WTC11 (cell line): Measurements from ENCODE around the gene OPCML. TPM values are rescaled to one million over a fixed set of nuclear protein-coding genes. Genes with fewer than 3 reads are reported as not detected.

Experiments
- ATAC-seq: fragments of 200-7000 bp; cut with Tn5 transposase; 2 replicates; pipeline ENCODE4 v1.10.0; 2021; ENCODE audit warnings: mild to moderate bottlenecking, moderate library complexity
- CTCF ChIA-PET: fragments of 300-600 bp; sonication (Branson Sonifier 250); formaldehyde crosslinking; loops from one replicate; lab custom pipeline; 2021; ENCODE audit warnings: antibody characterized with exemption; lab: Charles Lee
- POLR2A ChIA-PET: fragments of 350-600 bp; sonication (Branson Sonifier 250); formaldehyde crosslinking; loops from one replicate; lab custom pipeline; 2021; ENCODE audit warnings: antibody characterized with exemption; lab: Charles Lee
- DNase-seq: peaks from one replicate; pipeline ENCODE4 v3.0.0; 2021; ENCODE audit warnings: low spot score
- H3K27ac Mint-ChIP-seq: 2 replicates; pipeline ENCODE4 v1.8.0; 2021; ENCODE audit warnings: mixed read lengths
- H3K27me3 Mint-ChIP-seq: 2 replicates; pipeline ENCODE4 v1.8.0; 2021; ENCODE audit warnings: low read depth, mild to moderate bottlenecking, moderate library complexity, mixed read lengths
- H3K36me3 Mint-ChIP-seq: 2 replicates; pipeline ENCODE4 v1.8.0; 2021; ENCODE audit warnings: mixed read lengths
- H3K4me1 Mint-ChIP-seq: 2 replicates; pipeline ENCODE4 v1.8.0; 2022; ENCODE audit warnings: mixed read lengths
- H3K4me3 Mint-ChIP-seq: 2 replicates; pipeline ENCODE4 v1.8.0; 2021; ENCODE audit warnings: mild to moderate bottlenecking, moderate library complexity, mixed read lengths
- H3K9me3 Mint-ChIP-seq: 2 replicates; pipeline ENCODE4 v1.8.0; 2021; ENCODE audit warnings: mixed read lengths
- CREM ChIP-seq: sonication (generic); formaldehyde crosslinking; IDR thresholded peaks from 2 replicates; pipeline ENCODE4 v1.8.1; 2022; ENCODE audit warnings: mild to moderate bottlenecking, missing genetic modification reagents, moderate library complexity
- FOXP1 ChIP-seq: sonication (generic); formaldehyde crosslinking; IDR thresholded peaks from 2 replicates; pipeline ENCODE4 v1.8.0; 2022; ENCODE audit warnings: missing genetic modification reagents, mild to moderate bottlenecking, moderate library complexity, borderline replicate concordance
- GRHL2 ChIP-seq: fragments of 250-450 bp; sonication (Bioruptor Pico); IDR thresholded peaks from 2 replicates; pipeline ENCODE4 v1.8.0; 2022; ENCODE audit warnings: mild to moderate bottlenecking, moderate library complexity; ENCODE audit not compliant: insufficient replicate concordance, severe bottlenecking
- GTF2I ChIP-seq: fragments of 250-450 bp; sonication (Bioruptor Pico); conservative IDR thresholded peaks from 2 replicates; pipeline ENCODE4 v1.4.0; 2021; ENCODE audit warnings: mild to moderate bottlenecking
- NFYB ChIP-seq: sonication (generic); formaldehyde crosslinking; conservative IDR thresholded peaks from 2 replicates; pipeline ENCODE4 v1.8.0; 2022; ENCODE audit warnings: low read depth, missing genetic modification reagents
- NR2C2 ChIP-seq: sonication (generic); formaldehyde crosslinking; IDR thresholded peaks from 2 replicates; pipeline ENCODE4 v1.8.0; 2022; ENCODE audit warnings: mild to moderate bottlenecking, missing genetic modification reagents
- RORB ChIP-seq: fragments of 250-450 bp; sonication (Bioruptor Pico); IDR thresholded peaks from 2 replicates; pipeline ENCODE4 v1.9.0; 2021; ENCODE audit warnings: mild to moderate bottlenecking
- SMAD4 ChIP-seq: sonication (generic); formaldehyde crosslinking; IDR thresholded peaks from 2 replicates; pipeline ENCODE4 v1.8.0; 2022; ENCODE audit warnings: mild to moderate bottlenecking, missing genetic modification reagents
- STAT6 ChIP-seq: sonication (generic); formaldehyde crosslinking; conservative IDR thresholded peaks from 2 replicates; pipeline ENCODE4 v1.8.1; 2023; ENCODE audit warnings: mild to moderate bottlenecking, low read depth, missing genetic modification reagents, moderate library complexity
- TCF7 ChIP-seq: sonication (generic); formaldehyde crosslinking; IDR thresholded peaks from 2 replicates; pipeline ENCODE4 v1.8.0; 2022; ENCODE audit warnings: mild to moderate bottlenecking, low read depth, missing genetic modification reagents, moderate library complexity
- TEAD1 ChIP-seq: sonication (generic); formaldehyde crosslinking; IDR thresholded peaks from 2 replicates; pipeline ENCODE4 v1.8.0; 2022; ENCODE audit warnings: mild to moderate bottlenecking, missing genetic modification reagents
- ZNF263 ChIP-seq: sonication (generic); formaldehyde crosslinking; IDR thresholded peaks from 2 replicates; pipeline ENCODE4 v1.8.1; 2022; ENCODE audit warnings: low read depth, mild to moderate bottlenecking, moderate library complexity, missing genetic modification reagents
- ZNF425 ChIP-seq: fragments of 250-450 bp; sonication (Bioruptor Pico); conservative IDR thresholded peaks from 2 replicates; pipeline ENCODE4 v1.9.0; 2021; ENCODE audit warnings: mild to moderate bottlenecking
- total RNA-seq: library from RNA; stranded (reverse); gene quantifications from 3 replicates; pipeline ENCODE4 v1.2.3, GENCODE V29; 2021
- TF ChIP-seq, protein P1 (sequence below): sonication (generic); formaldehyde crosslinking; IDR thresholded peaks from 2 replicates; pipeline ENCODE4 v1.8.0; 2022; ENCODE audit warnings: missing genetic modification reagents
- TF ChIP-seq, protein P2 (sequence below): fragments of 250-450 bp; sonication (Bioruptor Pico); IDR thresholded peaks from 2 replicates; pipeline ENCODE4 v1.9.0; 2021; ENCODE audit warnings: mild to moderate bottlenecking, borderline replicate concordance
- TF ChIP-seq, protein P3 (sequence below): fragments of 250-450 bp; sonication (Bioruptor Pico); IDR thresholded peaks from 2 replicates; pipeline ENCODE4 v2.1.2; 2022; ENCODE audit warnings: mild to moderate bottlenecking, moderate library complexity
- TF ChIP-seq, protein P4 (sequence below): fragments of 200-600 bp; IDR thresholded peaks from 2 replicates; pipeline ENCODE4 v1.8.0; 2022; ENCODE audit warnings: antibody characterized with exemption

OPCML gene
- total RNA-seq, 1 experiment from 2014 or later = 1.5 TPM

- no peaks in the 10 kb centered on the region for H3K9me3 Mint-ChIP-seq
- H3K27me3 Mint-ChIP-seq = peaks cover 56% of the 10 kb centered on the region
- peak overlapping the region; percentile 63 for H3K4me3 Mint-ChIP-seq
- TF ChIP-seq GRHL2 (no peak), NR2C2 (CRISPR knock-in tag) (no peak), TCF7 (CRISPR knock-in tag) (no peak), GTF2I (no peak), SMAD4 (CRISPR knock-in tag) (no peak)
- peaks cover 20% of the 10 kb centered on the region for H3K4me1 Mint-ChIP-seq
- no peaks in the 10 kb centered on the region for H3K36me3 Mint-ChIP-seq
- ChIA-PET CTCF (interaction anchor here (1.5 to 2.0 kb wide), 4 partner anchors 50 to 70 kb away, joined by 3 to 7 read pairs (median 4); no protein-coding TSS in a partner anchor), POLR2A (no interaction called here)
- ATAC-seq (peak; percentile 59), DNase-seq (no peak)
- no peak overlapping the region for H3K27ac Mint-ChIP-seq
Observed at GRCh38 chr11:132993991-132994502, 538.3 kb downstream of the OPCML start.

DNA sequence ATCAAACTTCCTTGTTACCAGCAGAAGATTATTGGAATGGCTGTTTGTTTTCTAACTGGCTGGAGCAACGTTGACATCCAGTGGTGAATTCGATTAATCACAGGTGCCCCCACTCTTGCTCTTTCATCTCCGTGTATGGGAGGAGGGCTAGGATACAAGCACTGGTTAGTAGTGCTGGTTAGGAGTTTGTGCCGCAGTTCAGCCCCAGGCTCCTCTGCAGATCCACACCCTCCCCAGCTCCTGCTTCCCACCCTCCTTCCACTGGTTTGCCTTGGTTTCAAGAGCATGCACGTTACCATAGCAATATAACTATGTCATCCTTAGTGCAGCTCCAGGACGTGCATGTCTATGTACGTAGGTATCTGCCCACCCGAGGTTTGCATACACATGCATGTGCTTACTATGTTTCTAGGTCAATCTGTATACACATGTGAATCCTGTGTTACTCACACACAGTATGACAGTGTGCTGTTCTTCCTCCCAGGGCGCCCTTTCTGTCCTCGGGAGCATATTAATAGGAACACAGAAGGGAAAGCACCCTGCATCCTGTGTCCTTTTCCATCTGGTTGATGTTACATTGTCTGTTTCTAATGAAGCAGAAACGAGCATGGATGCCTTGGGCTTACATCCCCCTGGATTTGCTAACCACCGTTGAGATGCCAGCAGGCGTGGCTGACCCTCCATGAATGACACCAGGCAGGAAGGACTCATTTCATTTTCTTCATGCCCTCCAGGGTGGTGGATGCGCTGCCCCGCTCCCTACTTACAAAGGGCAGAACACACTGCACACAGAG lies 539.3 kb downstream of the OPCML start:
- ATAC-seq (peak; percentile 78), DNase-seq (no peak)
- H3K9me3 Mint-ChIP-seq = no peaks in the 10 kb centered on the region
- no peak overlapping the region for H3K27ac Mint-ChIP-seq
- H3K36me3 Mint-ChIP-seq = no peaks in the 10 kb centered on the region
- peaks cover 17% of the 10 kb centered on the region for H3K4me1 Mint-ChIP-seq
- CTCF ChIA-PET = interaction anchor here (1.6 kb wide), 1 partner anchor 50 kb away, joined by 3 read pairs; no protein-coding TSS in a partner anchor
- H3K27me3 Mint-ChIP-seq = peaks cover 55% of the 10 kb centered on the region
- peak overlapping the region; percentile 63 for H3K4me3 Mint-ChIP-seq
- POLR2A ChIA-PET = no interaction called here
- TF ChIP-seq, protein P1, sequence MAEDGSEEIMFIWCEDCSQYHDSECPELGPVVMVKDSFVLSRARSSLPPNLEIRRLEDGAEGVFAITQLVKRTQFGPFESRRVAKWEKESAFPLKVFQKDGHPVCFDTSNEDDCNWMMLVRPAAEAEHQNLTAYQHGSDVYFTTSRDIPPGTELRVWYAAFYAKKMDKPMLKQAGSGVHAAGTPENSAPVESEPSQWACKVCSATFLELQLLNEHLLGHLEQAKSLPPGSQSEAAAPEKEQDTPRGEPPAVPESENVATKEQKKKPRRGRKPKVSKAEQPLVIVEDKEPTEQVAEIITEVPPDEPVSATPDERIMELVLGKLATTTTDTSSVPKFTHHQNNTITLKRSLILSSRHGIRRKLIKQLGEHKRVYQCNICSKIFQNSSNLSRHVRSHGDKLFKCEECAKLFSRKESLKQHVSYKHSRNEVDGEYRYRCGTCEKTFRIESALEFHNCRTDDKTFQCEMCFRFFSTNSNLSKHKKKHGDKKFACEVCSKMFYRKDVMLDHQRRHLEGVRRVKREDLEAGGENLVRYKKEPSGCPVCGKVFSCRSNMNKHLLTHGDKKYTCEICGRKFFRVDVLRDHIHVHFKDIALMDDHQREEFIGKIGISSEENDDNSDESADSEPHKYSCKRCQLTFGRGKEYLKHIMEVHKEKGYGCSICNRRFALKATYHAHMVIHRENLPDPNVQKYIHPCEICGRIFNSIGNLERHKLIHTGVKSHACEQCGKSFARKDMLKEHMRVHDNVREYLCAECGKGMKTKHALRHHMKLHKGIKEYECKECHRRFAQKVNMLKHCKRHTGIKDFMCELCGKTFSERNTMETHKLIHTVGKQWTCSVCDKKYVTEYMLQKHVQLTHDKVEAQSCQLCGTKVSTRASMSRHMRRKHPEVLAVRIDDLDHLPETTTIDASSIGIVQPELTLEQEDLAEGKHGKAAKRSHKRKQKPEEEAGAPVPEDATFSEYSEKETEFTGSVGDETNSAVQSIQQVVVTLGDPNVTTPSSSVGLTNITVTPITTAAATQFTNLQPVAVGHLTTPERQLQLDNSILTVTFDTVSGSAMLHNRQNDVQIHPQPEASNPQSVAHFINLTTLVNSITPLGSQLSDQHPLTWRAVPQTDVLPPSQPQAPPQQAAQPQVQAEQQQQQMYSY (CRISPR knock-in tag) = no peak
- TF ChIP-seq NFYB (CRISPR knock-in tag) = no peak
- TF ChIP-seq SMAD4 (CRISPR knock-in tag) = no peak
- TF ChIP-seq, protein P2, sequence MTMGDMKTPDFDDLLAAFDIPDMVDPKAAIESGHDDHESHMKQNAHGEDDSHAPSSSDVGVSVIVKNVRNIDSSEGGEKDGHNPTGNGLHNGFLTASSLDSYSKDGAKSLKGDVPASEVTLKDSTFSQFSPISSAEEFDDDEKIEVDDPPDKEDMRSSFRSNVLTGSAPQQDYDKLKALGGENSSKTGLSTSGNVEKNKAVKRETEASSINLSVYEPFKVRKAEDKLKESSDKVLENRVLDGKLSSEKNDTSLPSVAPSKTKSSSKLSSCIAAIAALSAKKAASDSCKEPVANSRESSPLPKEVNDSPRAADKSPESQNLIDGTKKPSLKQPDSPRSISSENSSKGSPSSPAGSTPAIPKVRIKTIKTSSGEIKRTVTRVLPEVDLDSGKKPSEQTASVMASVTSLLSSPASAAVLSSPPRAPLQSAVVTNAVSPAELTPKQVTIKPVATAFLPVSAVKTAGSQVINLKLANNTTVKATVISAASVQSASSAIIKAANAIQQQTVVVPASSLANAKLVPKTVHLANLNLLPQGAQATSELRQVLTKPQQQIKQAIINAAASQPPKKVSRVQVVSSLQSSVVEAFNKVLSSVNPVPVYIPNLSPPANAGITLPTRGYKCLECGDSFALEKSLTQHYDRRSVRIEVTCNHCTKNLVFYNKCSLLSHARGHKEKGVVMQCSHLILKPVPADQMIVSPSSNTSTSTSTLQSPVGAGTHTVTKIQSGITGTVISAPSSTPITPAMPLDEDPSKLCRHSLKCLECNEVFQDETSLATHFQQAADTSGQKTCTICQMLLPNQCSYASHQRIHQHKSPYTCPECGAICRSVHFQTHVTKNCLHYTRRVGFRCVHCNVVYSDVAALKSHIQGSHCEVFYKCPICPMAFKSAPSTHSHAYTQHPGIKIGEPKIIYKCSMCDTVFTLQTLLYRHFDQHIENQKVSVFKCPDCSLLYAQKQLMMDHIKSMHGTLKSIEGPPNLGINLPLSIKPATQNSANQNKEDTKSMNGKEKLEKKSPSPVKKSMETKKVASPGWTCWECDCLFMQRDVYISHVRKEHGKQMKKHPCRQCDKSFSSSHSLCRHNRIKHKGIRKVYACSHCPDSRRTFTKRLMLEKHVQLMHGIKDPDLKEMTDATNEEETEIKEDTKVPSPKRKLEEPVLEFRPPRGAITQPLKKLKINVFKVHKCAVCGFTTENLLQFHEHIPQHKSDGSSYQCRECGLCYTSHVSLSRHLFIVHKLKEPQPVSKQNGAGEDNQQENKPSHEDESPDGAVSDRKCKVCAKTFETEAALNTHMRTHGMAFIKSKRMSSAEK (CRISPR knock-in tag) = no peak
- TF ChIP-seq RORB (CRISPR knock-in tag) = no peak
- TF ChIP-seq, protein P3, sequence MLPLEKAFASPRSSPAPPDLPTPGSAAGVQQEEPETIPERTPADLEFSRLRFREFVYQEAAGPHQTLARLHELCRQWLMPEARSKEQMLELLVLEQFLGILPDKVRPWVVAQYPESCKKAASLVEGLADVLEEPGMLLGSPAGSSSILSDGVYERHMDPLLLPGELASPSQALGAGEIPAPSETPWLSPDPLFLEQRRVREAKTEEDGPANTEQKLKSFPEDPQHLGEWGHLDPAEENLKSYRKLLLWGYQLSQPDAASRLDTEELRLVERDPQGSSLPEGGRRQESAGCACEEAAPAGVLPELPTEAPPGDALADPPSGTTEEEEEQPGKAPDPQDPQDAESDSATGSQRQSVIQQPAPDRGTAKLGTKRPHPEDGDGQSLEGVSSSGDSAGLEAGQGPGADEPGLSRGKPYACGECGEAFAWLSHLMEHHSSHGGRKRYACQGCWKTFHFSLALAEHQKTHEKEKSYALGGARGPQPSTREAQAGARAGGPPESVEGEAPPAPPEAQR = no peak
- TF ChIP-seq CREM = no peak
- TF ChIP-seq, protein P4, sequence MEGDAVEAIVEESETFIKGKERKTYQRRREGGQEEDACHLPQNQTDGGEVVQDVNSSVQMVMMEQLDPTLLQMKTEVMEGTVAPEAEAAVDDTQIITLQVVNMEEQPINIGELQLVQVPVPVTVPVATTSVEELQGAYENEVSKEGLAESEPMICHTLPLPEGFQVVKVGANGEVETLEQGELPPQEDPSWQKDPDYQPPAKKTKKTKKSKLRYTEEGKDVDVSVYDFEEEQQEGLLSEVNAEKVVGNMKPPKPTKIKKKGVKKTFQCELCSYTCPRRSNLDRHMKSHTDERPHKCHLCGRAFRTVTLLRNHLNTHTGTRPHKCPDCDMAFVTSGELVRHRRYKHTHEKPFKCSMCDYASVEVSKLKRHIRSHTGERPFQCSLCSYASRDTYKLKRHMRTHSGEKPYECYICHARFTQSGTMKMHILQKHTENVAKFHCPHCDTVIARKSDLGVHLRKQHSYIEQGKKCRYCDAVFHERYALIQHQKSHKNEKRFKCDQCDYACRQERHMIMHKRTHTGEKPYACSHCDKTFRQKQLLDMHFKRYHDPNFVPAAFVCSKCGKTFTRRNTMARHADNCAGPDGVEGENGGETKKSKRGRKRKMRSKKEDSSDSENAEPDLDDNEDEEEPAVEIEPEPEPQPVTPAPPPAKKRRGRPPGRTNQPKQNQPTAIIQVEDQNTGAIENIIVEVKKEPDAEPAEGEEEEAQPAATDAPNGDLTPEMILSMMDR = no peak
- no peak for TF ChIP-seq STAT6 (CRISPR knock-in tag)
- no peak for TF ChIP-seq ZNF425 (CRISPR knock-in tag)
- no peak for TF ChIP-seq FOXP1
- no peak for TF ChIP-seq TEAD1
- no peak for TF ChIP-seq ZNF263 (CRISPR knock-in tag)
